NT2/D1 (cell line): ENCODE data around the gene ARAP3.

Source experiments
- SUZ12 ChIP-seq: IDR thresholded peaks from 2 replicates; pipeline ENCODE4 v1.6.1; 2011; ENCODE audit not compliant: insufficient read length, insufficient read depth; ENCODE audit errors: extremely low read depth
- YY1 ChIP-seq: IDR thresholded peaks from 2 replicates; pipeline ENCODE4 v1.6.1; 2011; ENCODE audit not compliant: insufficient read length, insufficient read depth

- TF ChIP-seq SUZ12 (no peak), YY1 (no peak)
These were observed 34.4 kb upstream of the ARAP3 start for GRCh38 chr5:141716468-141716867.
